Mesendoderm (in vitro differentiated cells): Measurements from ENCODE around the gene WWC1.

ENCODE experiments used
- DNase-seq: peaks from one replicate; pipeline ENCODE4 v3.0.0; 2013
- H2AK5ac ChIP-seq: 2 replicates; pipeline ENCODE4 v1.6.1; 2013; ENCODE audit warnings: low read length, inconsistent platforms
- H2BK120ac ChIP-seq: 2 replicates; pipeline ENCODE4 v1.6.1; 2013; ENCODE audit warnings: low read depth, mild to moderate bottlenecking, low read length, moderate library complexity, mixed read lengths
- H2BK15ac ChIP-seq: replicated peaks from 2 replicates; pipeline ENCODE4 v1.6.1; 2013; ENCODE audit warnings: low read depth, mild to moderate bottlenecking, moderate library complexity
- H2BK5ac ChIP-seq: 2 replicates; pipeline ENCODE4 v1.6.1; 2013; ENCODE audit warnings: low read length, inconsistent platforms
- H3K18ac ChIP-seq: 2 replicates; pipeline ENCODE4 v1.6.1; 2013; ENCODE audit warnings: mild to moderate bottlenecking, low read length, mixed read lengths
- H3K23ac ChIP-seq: one replicate; pipeline ENCODE4 v1.6.1; 2013; ENCODE audit warnings: low read length
- H3K27ac ChIP-seq: 2 replicates; pipeline ENCODE4 v1.5.1; 2013; ENCODE audit warnings: low read depth, mild to moderate bottlenecking, inconsistent platforms, low read length, moderate library complexity
- H3K27me3 ChIP-seq: 2 replicates; pipeline ENCODE4 v1.6.1; 2013; ENCODE audit warnings: low read length, control low read depth, mild to moderate bottlenecking, inconsistent platforms; ENCODE audit not compliant: insufficient read depth, poor library complexity
- H3K36me3 ChIP-seq: 2 replicates; pipeline ENCODE4 v1.6.1; 2013; ENCODE audit warnings: low read length, inconsistent platforms; ENCODE audit not compliant: control insufficient read depth, insufficient read depth
- H3K4ac ChIP-seq: one replicate; pipeline ENCODE4 v1.6.1; 2013; ENCODE audit warnings: low read depth, mild to moderate bottlenecking, low read length, moderate library complexity
- H3K4me1 ChIP-seq: 2 replicates; pipeline ENCODE4 v1.6.1; 2013; ENCODE audit warnings: low read depth, low read length, inconsistent platforms; ENCODE audit not compliant: control insufficient read depth
- H3K4me2 ChIP-seq: 2 replicates; pipeline ENCODE4 v1.6.1; 2013; ENCODE audit warnings: low read length
- H3K4me3 ChIP-seq: 2 replicates; pipeline ENCODE4 v1.5.1; 2013; ENCODE audit warnings: mild to moderate bottlenecking, low read length
- H3K56ac ChIP-seq: one replicate; pipeline ENCODE4 v1.6.1; 2013; ENCODE audit warnings: low read length
- H3K79me1 ChIP-seq: 2 replicates; pipeline ENCODE4 v1.6.1; 2013; ENCODE audit warnings: low read length, inconsistent platforms
- H3K79me2 ChIP-seq: 2 replicates; pipeline ENCODE4 v1.6.1; 2013; ENCODE audit warnings: mild to moderate bottlenecking, low read length; ENCODE audit not compliant: control insufficient read depth, insufficient read depth
- H3K9ac ChIP-seq: 2 replicates; pipeline ENCODE4 v1.6.1; 2013; ENCODE audit warnings: low read length, inconsistent platforms
- H4K5ac ChIP-seq: one replicate; pipeline ENCODE4 v1.6.1; 2013; ENCODE audit warnings: low read length
- H4K8ac ChIP-seq: one replicate; pipeline ENCODE4 v1.6.1; 2013; ENCODE audit warnings: low read depth, mild to moderate bottlenecking, control low read depth, low read length, moderate library complexity
- WGBS: extraction: QIAGEN DNeasy Blood & Tissue Kit; methylation state at CpG from one replicate; pipeline ENCODE4 v1.1.7; 2013; ENCODE audit warnings: low lambda C conversion rate, missing lambda C conversion rate; ENCODE audit not compliant: insufficient coverage; ENCODE audit errors: extremely low coverage; 5-methylcytosine and 5-hydroxymethylcytosine counted together

WWC1 gene

DNA sequence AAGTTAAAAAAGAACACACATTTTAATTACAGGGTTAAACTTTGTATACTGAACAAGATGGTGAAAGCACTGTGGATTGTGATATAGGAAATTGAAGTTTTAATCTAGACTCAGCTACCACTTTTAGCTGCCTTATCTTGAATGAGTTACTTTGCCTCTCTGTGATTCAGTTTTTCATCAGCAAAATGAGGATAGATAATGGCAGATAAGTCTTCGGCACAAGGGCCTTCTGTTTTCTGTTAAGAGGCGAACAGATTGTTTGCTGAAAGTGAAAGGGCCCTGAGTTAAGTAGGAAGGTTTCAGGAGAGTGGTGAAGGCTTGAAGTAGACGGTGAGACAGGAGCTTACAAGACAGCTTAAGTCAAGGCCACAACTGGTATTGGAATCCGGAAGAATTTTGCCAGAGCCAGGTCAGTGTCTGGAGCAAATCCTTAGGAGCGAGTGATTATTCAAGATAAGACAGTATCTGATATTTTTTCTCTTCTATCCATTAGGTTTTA lies 202.7 kb downstream of the WWC1 start:
- H2BK120ac ChIP-seq = no peak overlapping the region
- no peaks in the 10 kb centered on the region for H3K27me3 ChIP-seq
- no peak overlapping the region for H3K4me2 ChIP-seq
- H3K4me3 ChIP-seq = no peak overlapping the region
- peaks cover 5% of the 10 kb centered on the region for H3K36me3 ChIP-seq
- H2AK5ac ChIP-seq = no peak overlapping the region
- no peak overlapping the region for H4K8ac ChIP-seq
- H2BK5ac ChIP-seq = no peak overlapping the region
- no peak overlapping the region for H3K56ac ChIP-seq
- no peak overlapping the region for H3K18ac ChIP-seq
- H3K23ac ChIP-seq = no peak overlapping the region
- DNase-seq = no peak
- H3K79me1 ChIP-seq = no peaks in the 10 kb centered on the region
- no peak overlapping the region for H2BK15ac ChIP-seq
- H3K27ac ChIP-seq = no peak overlapping the region
- H4K5ac ChIP-seq = no peak overlapping the region
- H3K4ac ChIP-seq = no peak overlapping the region
- no peaks in the 10 kb centered on the region for H3K4me1 ChIP-seq
- no CpG with 5 or more reads among the region's 5 CpGs for WGBS
- H3K9ac ChIP-seq = no peak overlapping the region
- no peaks in the 10 kb centered on the region for H3K79me2 ChIP-seq

DNA sequence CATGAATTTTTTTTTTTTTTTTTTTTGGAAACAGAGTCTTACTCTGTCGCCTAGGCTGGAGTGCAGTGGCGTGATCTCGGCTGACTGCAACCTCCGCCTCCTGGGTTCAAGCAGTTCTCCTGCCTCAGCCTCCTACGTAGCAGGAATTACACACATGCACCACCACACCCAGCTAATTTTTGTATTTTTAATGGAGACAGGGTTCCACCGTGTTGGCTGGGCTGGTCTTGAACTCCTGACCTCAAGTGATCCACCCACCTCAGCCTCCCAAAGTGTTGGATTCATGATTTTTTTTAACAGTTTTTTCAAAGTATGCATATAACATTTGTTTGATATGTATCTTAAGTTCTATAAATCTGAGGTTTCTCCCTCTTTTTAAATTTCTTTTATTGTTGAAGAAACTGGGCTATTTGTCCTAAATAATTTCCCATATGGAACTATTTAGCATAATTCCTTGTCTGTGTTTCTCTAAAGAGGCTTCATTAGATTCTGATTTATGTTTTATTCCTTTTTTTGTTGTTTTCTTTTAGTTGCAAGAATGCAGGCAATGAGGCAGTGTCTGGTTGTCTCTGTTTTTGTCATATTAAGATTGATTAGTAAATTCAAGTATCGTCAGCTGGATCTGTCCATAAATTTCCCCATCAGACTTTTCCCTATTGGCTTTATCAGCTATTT lies 211.3 kb downstream of the WWC1 start:
- H3K27me3 ChIP-seq = no peaks in the 10 kb centered on the region
- no peak overlapping the region for H3K23ac ChIP-seq
- H3K4me2 ChIP-seq = no peak overlapping the region
- no peak overlapping the region for H3K4ac ChIP-seq
- no peaks in the 10 kb centered on the region for H3K79me1 ChIP-seq
- no peak overlapping the region for H3K18ac ChIP-seq
- no peaks in the 10 kb centered on the region for H3K4me1 ChIP-seq
- H3K27ac ChIP-seq = no peak overlapping the region
- no peak overlapping the region for H3K9ac ChIP-seq
- no peak overlapping the region for H2BK120ac ChIP-seq
- H3K79me2 ChIP-seq = no peaks in the 10 kb centered on the region
- H3K4me3 ChIP-seq = no peak overlapping the region
- H4K5ac ChIP-seq = no peak overlapping the region
- H3K56ac ChIP-seq = no peak overlapping the region
- WGBS = no CpG with 5 or more reads among the region's 7 CpGs
- H2AK5ac ChIP-seq = no peak overlapping the region
- H3K36me3 ChIP-seq = peaks cover 2% of the 10 kb centered on the region
- H2BK5ac ChIP-seq = no peak overlapping the region
- DNase-seq = no peak
- H2BK15ac ChIP-seq = no peak overlapping the region
- H4K8ac ChIP-seq = no peak overlapping the region

DNA sequence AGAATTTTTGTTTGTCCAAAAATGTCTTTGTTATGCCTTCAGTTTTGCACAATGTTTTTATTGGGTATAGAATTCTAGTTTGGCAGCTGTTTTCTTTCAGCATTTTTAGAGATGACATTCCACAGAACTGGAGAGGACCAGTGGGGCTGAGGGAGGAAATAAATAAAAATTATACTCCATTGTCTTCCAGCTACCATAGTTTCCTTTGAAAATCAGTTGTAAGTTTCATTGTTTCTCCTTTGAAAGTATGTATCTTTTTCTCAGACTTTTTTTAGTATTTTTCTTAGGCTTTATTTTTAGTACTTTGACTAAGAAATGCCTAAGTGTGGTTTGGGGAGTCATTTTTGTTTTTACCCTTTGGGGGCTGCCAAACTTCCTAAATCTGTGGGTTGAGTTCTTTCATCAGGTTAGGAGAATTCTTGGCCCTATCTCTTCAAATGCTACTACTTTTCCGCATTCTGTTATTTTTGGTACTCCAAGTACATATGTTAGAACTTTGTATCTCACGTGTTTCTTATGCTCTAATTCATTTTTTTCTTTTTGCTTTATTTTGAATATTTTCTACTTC lies 222.5 kb downstream of the WWC1 start:
- H4K5ac ChIP-seq = no peak overlapping the region
- no CpG with 5 or more reads among the region's 2 CpGs for WGBS
- DNase-seq = no peak
- H3K27me3 ChIP-seq = no peaks in the 10 kb centered on the region
- H2BK15ac ChIP-seq = no peak overlapping the region
- H2BK120ac ChIP-seq = no peak overlapping the region
- no peaks in the 10 kb centered on the region for H3K4me1 ChIP-seq
- H4K8ac ChIP-seq = no peak overlapping the region
- no peak overlapping the region for H3K18ac ChIP-seq
- H3K56ac ChIP-seq = no peak overlapping the region
- no peak overlapping the region for H3K4ac ChIP-seq
- no peak overlapping the region for H3K23ac ChIP-seq
- H3K4me2 ChIP-seq = no peak overlapping the region
- no peak overlapping the region for H3K9ac ChIP-seq
- no peaks in the 10 kb centered on the region for H3K79me2 ChIP-seq
- H3K27ac ChIP-seq = no peak overlapping the region
- no peaks in the 10 kb centered on the region for H3K79me1 ChIP-seq
- no peak overlapping the region for H2BK5ac ChIP-seq
- peaks cover 9% of the 10 kb centered on the region for H3K36me3 ChIP-seq
- H2AK5ac ChIP-seq = no peak overlapping the region
- H3K4me3 ChIP-seq = no peak overlapping the region
